KMS-11 (cell line): ENCODE measurements around the gene TMIGD3.

Experiments
- H2AFZ ChIP-seq: fragments of 200-600 bp; sonication (generic); 2 replicates; pipeline ENCODE4 v1.6.1; 2016; ENCODE audit warnings: antibody characterized with exemption, mixed run types, low read depth
- H3K27ac ChIP-seq: fragments of 200-600 bp; sonication (generic); 2 replicates; pipeline ENCODE4 v1.6.1; 2016; ENCODE audit warnings: mild to moderate bottlenecking, mixed run types
- H3K27me3 ChIP-seq: fragments of 200-600 bp; sonication (generic); 2 replicates; pipeline ENCODE4 v1.6.1; 2017; ENCODE audit warnings: mild to moderate bottlenecking, low read depth, mixed run types, moderate library complexity; ENCODE audit not compliant: insufficient read depth
- H3K36me3 ChIP-seq: fragments of 200-600 bp; sonication (generic); 2 replicates; pipeline ENCODE4 v1.6.1; 2017; ENCODE audit warnings: mild to moderate bottlenecking, mixed run types; ENCODE audit not compliant: insufficient read depth
- H3K4me1 ChIP-seq: fragments of 200-600 bp; sonication (generic); 2 replicates; pipeline ENCODE4 v1.6.1; 2016; ENCODE audit warnings: mild to moderate bottlenecking, low read depth, mixed run types; ENCODE audit not compliant: poor library complexity, severe bottlenecking
- H3K4me2 ChIP-seq: fragments of 200-600 bp; sonication (generic); 2 replicates; pipeline ENCODE4 v1.7.0; 2016; ENCODE audit warnings: mild to moderate bottlenecking, mixed run types
- H3K4me3 ChIP-seq: fragments of 200-600 bp; sonication (generic); IDR thresholded peaks from 2 replicates; pipeline ENCODE4 v1.6.1; 2017; ENCODE audit warnings: low read depth, low read length, mixed read lengths; ENCODE audit not compliant: insufficient read depth
- H3K79me2 ChIP-seq: fragments of 200-600 bp; sonication (generic); 2 replicates; pipeline ENCODE4 v1.6.1; 2016; ENCODE audit warnings: low read depth, mixed run types; ENCODE audit not compliant: insufficient read depth
- H3K9ac ChIP-seq: fragments of 200-600 bp; sonication (generic); 2 replicates; pipeline ENCODE4 v1.6.1; 2016; ENCODE audit warnings: mild to moderate bottlenecking, mixed run types
- H4K20me1 ChIP-seq: fragments of 200-600 bp; sonication (generic); 2 replicates; pipeline ENCODE4 v1.6.1; 2016; ENCODE audit warnings: mild to moderate bottlenecking, mixed run types; ENCODE audit not compliant: insufficient read depth
- TF ChIP-seq, protein P1 (sequence below): fragments of 200-600 bp; sonication (generic); conservative IDR thresholded peaks from 2 replicates; pipeline ENCODE4 v1.6.1; 2017; ENCODE audit warnings: low read depth, mild to moderate bottlenecking, antibody characterized with exemption, low read length, moderate library complexity, mixed read lengths

Gene TMIGD3

DNA sequence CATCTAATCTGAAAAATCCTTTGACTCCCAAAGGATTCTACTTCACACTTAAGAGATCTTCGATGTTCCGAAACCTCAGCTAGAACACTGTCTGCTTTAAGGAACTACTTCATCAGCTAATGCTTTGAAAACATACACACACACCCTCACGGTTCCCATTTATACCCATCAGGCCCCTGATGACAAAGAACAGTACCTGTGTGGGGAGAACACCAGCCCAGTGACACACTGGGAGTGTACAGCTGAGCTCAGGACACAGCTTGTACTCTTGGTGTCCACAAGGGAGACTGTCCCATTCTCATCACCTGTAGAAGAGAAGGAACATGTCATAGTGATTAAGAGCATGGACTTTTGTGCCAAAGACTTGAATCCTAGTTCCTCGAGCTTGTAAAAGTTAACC, 61.0 kb downstream of the TMIGD3 start:
- H3K27ac ChIP-seq: no peak overlapping the region
- H3K4me3 ChIP-seq: no peak overlapping the region
- no peak overlapping the region for H3K9ac ChIP-seq
- H3K79me2 ChIP-seq: peaks cover 7% of the 10 kb centered on the region; the same call in 1 of the 2 replicates
- TF ChIP-seq, protein P1, sequence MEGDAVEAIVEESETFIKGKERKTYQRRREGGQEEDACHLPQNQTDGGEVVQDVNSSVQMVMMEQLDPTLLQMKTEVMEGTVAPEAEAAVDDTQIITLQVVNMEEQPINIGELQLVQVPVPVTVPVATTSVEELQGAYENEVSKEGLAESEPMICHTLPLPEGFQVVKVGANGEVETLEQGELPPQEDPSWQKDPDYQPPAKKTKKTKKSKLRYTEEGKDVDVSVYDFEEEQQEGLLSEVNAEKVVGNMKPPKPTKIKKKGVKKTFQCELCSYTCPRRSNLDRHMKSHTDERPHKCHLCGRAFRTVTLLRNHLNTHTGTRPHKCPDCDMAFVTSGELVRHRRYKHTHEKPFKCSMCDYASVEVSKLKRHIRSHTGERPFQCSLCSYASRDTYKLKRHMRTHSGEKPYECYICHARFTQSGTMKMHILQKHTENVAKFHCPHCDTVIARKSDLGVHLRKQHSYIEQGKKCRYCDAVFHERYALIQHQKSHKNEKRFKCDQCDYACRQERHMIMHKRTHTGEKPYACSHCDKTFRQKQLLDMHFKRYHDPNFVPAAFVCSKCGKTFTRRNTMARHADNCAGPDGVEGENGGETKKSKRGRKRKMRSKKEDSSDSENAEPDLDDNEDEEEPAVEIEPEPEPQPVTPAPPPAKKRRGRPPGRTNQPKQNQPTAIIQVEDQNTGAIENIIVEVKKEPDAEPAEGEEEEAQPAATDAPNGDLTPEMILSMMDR: no peak
- no peaks in the 10 kb centered on the region for H4K20me1 ChIP-seq
- H3K4me2 ChIP-seq: no peak overlapping the region
- no peak overlapping the region for H2AFZ ChIP-seq
- no peaks in the 10 kb centered on the region for H3K27me3 ChIP-seq
- H3K4me1 ChIP-seq: peaks cover 5% of the 10 kb centered on the region
- no peaks in the 10 kb centered on the region for H3K36me3 ChIP-seq

DNA sequence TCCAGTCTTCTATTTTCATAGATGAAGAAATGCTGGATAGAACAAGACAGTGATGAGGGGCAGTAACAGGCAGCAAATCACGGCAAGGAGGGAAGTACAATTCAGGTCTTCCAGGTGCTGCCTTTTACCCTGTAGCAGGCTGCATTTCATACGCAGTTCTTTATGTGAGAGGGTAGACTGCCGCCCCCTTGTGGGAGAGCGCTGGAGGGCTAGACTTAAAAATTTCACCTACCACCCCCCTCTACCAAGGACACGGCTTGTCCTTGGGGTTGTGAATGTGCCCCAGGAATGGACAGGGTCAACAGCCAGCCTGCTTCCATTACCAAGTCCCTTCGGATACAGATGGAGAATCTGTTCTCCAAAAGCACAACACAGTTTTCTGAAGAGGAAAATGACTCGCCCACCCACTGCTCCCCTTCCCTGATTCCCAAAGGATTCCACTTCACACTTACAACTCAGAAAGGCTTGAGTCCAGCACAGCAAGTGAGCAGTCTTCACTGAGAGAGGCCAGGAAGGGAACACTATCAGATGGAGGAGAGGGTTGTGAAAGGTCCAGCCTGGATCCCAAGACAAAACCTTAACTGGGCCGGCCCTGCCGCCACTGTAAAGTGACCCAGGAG, 61.8 kb downstream of the TMIGD3 start:
- Histone ChIP-seq H3K27ac (no peak overlapping the region), H3K36me3 (no peaks in the 10 kb centered on the region), H3K79me2 (no peaks in the 10 kb centered on the region; the same call in 1 of the 2 replicates), H3K27me3 (no peaks in the 10 kb centered on the region), H3K4me2 (no peak overlapping the region), H3K4me1 (no peaks in the 10 kb centered on the region), H3K9ac (no peak overlapping the region), H4K20me1 (no peaks in the 10 kb centered on the region), H2AFZ (no peak overlapping the region), H3K4me3 (no peak overlapping the region)
- TF ChIP-seq, protein P1: peak; percentile 59

DNA sequence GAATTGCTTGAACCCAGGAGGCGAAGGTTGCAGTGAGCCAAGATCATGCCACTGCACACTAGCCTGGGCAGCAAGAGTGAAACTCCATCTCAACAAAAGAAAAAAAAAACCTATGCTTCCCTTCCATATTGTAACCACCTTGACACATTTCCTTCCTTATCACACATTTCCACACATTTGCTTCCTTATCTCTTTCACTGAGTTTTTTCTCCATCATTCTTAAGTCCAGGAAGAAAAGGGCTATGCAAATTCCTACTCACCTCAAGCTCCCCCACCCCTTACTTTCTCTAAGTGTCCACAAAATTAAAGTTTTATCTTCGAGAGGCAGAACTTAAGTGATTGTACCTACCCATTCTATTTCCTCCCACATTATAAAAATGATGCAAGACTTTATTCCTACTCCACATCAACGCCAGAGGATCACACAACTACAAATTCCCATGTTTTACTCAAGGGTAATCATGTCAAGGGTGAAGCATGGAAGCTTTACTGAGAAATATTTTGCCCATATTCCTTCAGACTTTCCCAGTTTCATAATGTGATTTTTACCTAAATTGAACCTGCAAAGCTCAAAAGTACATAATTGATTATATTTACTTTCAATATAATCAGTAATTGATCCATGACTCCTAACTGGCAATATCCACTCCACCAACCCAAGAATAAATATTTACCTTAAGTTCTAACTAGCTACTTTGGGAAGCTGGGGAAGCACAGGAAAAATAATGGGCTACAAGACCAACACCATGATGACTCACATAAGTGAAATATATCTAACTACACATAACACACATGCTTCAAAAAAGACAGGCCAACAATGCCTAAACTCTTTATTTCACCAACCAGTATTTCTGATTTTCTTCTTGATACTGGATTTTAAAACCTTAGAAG, 63.7 kb downstream of the TMIGD3 start:
- Histone ChIP-seq H3K4me1 (no peaks in the 10 kb centered on the region), H3K79me2 (no peaks in the 10 kb centered on the region), H3K9ac (no peak overlapping the region), H4K20me1 (no peaks in the 10 kb centered on the region), H3K4me2 (no peak overlapping the region), H3K27ac (no peak overlapping the region), H3K4me3 (no peak overlapping the region), H2AFZ (no peak overlapping the region), H3K27me3 (no peaks in the 10 kb centered on the region), H3K36me3 (no peaks in the 10 kb centered on the region)
- TF ChIP-seq, protein P1: no peak

DNA sequence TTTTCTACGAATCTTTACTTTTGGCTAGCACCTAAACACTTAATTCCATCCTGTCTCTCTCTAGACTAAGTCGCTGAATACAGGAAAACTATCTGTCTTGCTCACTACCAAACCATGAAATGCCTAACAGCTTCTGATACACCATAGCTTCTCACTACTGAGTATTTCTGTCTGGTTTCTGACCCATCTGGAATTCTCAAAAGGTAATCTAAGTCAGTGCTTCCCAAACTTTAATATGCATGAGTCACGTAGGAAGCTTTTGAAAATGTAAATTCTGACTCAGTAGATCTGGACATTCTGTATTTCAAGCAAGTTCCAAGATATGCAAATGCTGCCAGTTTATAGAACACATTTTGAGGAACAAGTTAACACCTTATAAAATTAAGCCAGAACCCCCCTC, 66.7 kb downstream of the TMIGD3 start:
- Histone ChIP-seq H3K27ac (no peak overlapping the region), H4K20me1 (no peaks in the 10 kb centered on the region), H3K4me1 (no peaks in the 10 kb centered on the region), H3K36me3 (no peaks in the 10 kb centered on the region), H2AFZ (no peak overlapping the region), H3K4me3 (no peak overlapping the region), H3K27me3 (no peaks in the 10 kb centered on the region), H3K4me2 (no peak overlapping the region), H3K79me2 (no peaks in the 10 kb centered on the region), H3K9ac (no peak overlapping the region)
- TF ChIP-seq, protein P1: no peak
